ENCODE data around the gene ROCK2. TPM values are rescaled to one million over a fixed set of nuclear protein-coding genes. Genes with fewer than 3 reads are reported as not detected.

ROCK2 gene
- total and polyA plus RNA-seq, 2 donors (not counting 1 experiment from before 2014, with no cell fraction given): 2.3 to 30.2 TPM

- H3K79me2 ChIP-seq (ENCODE audit: control insufficient read depth, insufficient read depth, low read length): peaks cover 53% of the 10 kb centered on the region
- Mint-ChIP-seq H3K9me3 (ENCODE audit: insufficient read depth) (peaks cover 2% of the 10 kb centered on the region), H3K27ac (no peak overlapping the region), H3K4me1 (peaks cover 45% of the 10 kb centered on the region), H3K4me3 (no peak overlapping the region), H3K27me3 (no peaks in the 10 kb centered on the region)
- ATAC-seq (ENCODE audit: low read depth): no peak
- no peaks in the 10 kb centered on the region for H3K36me3 ChIP-seq (replicated peaks in 1 of 2; ENCODE audit: control extremely low read depth in 1 of 2, control insufficient read depth in 1 of 2, extremely low read depth in 1 of 2, insufficient read depth in 2 of 2, low read length in 1 of 2)
- H3K4me1 ChIP-seq (ENCODE audit: control insufficient read depth in 2 of 2, insufficient read depth in 2 of 2, low read length in 2 of 2): peaks cover 16 to 19% of the 10 kb centered on the region in 2 donors
- H3K27ac ChIP-seq (ENCODE audit: low read length in 2 of 2): no peak overlapping the region
- CTCF ChIA-PET: interaction anchor here (0.7 to 1.2 kb wide), 2 partner anchors 71 to 77 kb away, joined by 3 read pairs; no protein-coding TSS in a partner anchor
- H3K9ac ChIP-seq (ENCODE audit: low read length): no peak overlapping the region
- POLR2A ChIA-PET: no interaction called here
- TF ChIP-seq CTCF (IDR thresholded peaks at IDR 0.05): no peak
- no peak for TF ChIP-seq EZH2 (IDR thresholded peaks at IDR 0.05; ENCODE audit: borderline replicate concordance, insufficient read depth, low read depth, low read length, poor library complexity, severe bottlenecking)
- H2AFZ ChIP-seq (ENCODE audit: insufficient read depth, low read depth, low read length, poor library complexity, severe bottlenecking): no peak overlapping the region
- H3K9me3 ChIP-seq (ENCODE audit: control extremely low read depth in 1 of 3, control insufficient read depth in 2 of 3, insufficient read depth in 1 of 3, low read length in 2 of 3): peaks cover 0 to 3% (median 0%) of the 10 kb centered on the region in 3 donors
- intact Hi-C loops (cut with micrococcal nuclease): loop anchor here (10.0 kb wide), 1 partner anchor 1374 kb away; the partner anchor contains the start of gene TRIB2
- no peak overlapping the region for H3K4me2 ChIP-seq (replicated peaks; ENCODE audit: low read depth, low read length, poor library complexity, severe bottlenecking)
- no peak overlapping the region for H3K4me3 ChIP-seq (ENCODE audit: control extremely low read depth in 1 of 5, extremely low read depth in 1 of 5, insufficient read depth in 1 of 5, low read depth in 2 of 5, low read length in 4 of 5)
- no peak for DNase-seq
- WGBS (ENCODE audit: insufficient coverage): 83% methylated on average over 1 of the region's 2 CpGs
- no peaks in the 10 kb centered on the region for H3K27me3 ChIP-seq (replicated peaks in 1 of 4; ENCODE audit: control extremely low read depth in 1 of 4, control insufficient read depth in 3 of 4, insufficient read depth in 4 of 4, low read length in 3 of 4)
- peaks cover 10% of the 10 kb centered on the region for H4K20me1 ChIP-seq (ENCODE audit: control insufficient read depth, insufficient read depth, low read length, poor library complexity, severe bottlenecking)
Observed at GRCh38 chr2:11340717-11341116, 3.7 kb downstream of the ROCK2 start.

GRCh38 chr2:11339508-11340083 lies 4.8 kb downstream of the ROCK2 start:
- ATAC-seq (ENCODE audit: low read depth) (no peak), DNase-seq (no peak)
- Mint-ChIP-seq H3K4me1 (peaks cover 44% of the 10 kb centered on the region), H3K4me3 (no peak overlapping the region), H3K27me3 (no peaks in the 10 kb centered on the region), H3K9me3 (ENCODE audit: insufficient read depth) (peaks cover 2% of the 10 kb centered on the region), H3K27ac (no peak overlapping the region)
- Histone ChIP-seq H3K4me3 (ENCODE audit: control extremely low read depth in 1 of 5, extremely low read depth in 1 of 5, insufficient read depth in 1 of 5, low read depth in 2 of 5, low read length in 4 of 5) (no peak overlapping the region), H3K79me2 (ENCODE audit: control insufficient read depth, insufficient read depth, low read length) (peaks cover 64% of the 10 kb centered on the region), H3K27ac (ENCODE audit: low read length in 2 of 2) (no peak overlapping the region), H3K4me2 (replicated peaks; ENCODE audit: low read depth, low read length, poor library complexity, severe bottlenecking) (no peak overlapping the region), H2AFZ (ENCODE audit: insufficient read depth, low read depth, low read length, poor library complexity, severe bottlenecking) (no peak overlapping the region), H4K20me1 (ENCODE audit: control insufficient read depth, insufficient read depth, low read length, poor library complexity, severe bottlenecking) (peaks cover 17% of the 10 kb centered on the region), H3K9ac (ENCODE audit: low read length) (no peak overlapping the region), H3K4me1 (ENCODE audit: control insufficient read depth in 2 of 2, insufficient read depth in 2 of 2, low read length in 2 of 2) (peaks cover 13 to 16% of the 10 kb centered on the region in 2 donors), H3K9me3 (ENCODE audit: control extremely low read depth in 1 of 3, control insufficient read depth in 2 of 3, insufficient read depth in 1 of 3, low read length in 2 of 3) (peaks cover 0 to 3% (median 0%) of the 10 kb centered on the region in 3 donors), H3K36me3 (replicated peaks in 1 of 2; ENCODE audit: control extremely low read depth in 1 of 2, control insufficient read depth in 1 of 2, extremely low read depth in 1 of 2, insufficient read depth in 2 of 2, low read length in 1 of 2) (no peaks in the 10 kb centered on the region), H3K27me3 (replicated peaks in 1 of 4; ENCODE audit: control extremely low read depth in 1 of 4, control insufficient read depth in 3 of 4, insufficient read depth in 4 of 4, low read length in 3 of 4) (no peaks in the 10 kb centered on the region)
- TF ChIP-seq CTCF (IDR thresholded peaks at IDR 0.05) (no peak), EZH2 (IDR thresholded peaks at IDR 0.05; ENCODE audit: borderline replicate concordance, insufficient read depth, low read depth, low read length, poor library complexity, severe bottlenecking) (no peak)
- ChIA-PET CTCF (interaction anchor here (0.6 to 1.1 kb wide), 2 partner anchors 16 to 104 kb away, joined by 3 read pairs; no protein-coding TSS in a partner anchor), POLR2A (no interaction called here)
- no CpG with 5 or more reads among the region's 6 CpGs for WGBS (ENCODE audit: insufficient coverage)
- intact Hi-C loops (cut with micrococcal nuclease): loop anchor here (10.0 kb wide), 1 partner anchor 1375 kb away; the partner anchor contains the start of gene TRIB2
